HepG2 (cell line): ENCODE data around the gene DNAJC11.

Source experiments
- CREB3 ChIP-seq: sonication (generic); formaldehyde crosslinking; IDR thresholded peaks from 2 replicates; pipeline ENCODE4 v1.5.0; 2020; ENCODE audit warnings: missing genetic modification reagents
- CTCF ChIP-seq: sonication (generic); formaldehyde crosslinking; IDR thresholded peaks from 2 replicates; pipeline ENCODE4 v1.5.0; 2020; ENCODE audit warnings: mild to moderate bottlenecking, missing genetic modification reagents, moderate library complexity
- EP300 ChIP-seq, 3 experiments: sonication (generic) in 1 of 3; formaldehyde crosslinking in 1 of 3; IDR thresholded peaks; 2 replicates each; pipeline versions ENCODE4 v1.5.1 to v1.6.1; 2011 to 2020; ENCODE audit warnings: low read depth in 2 of 3, low read length in 2 of 3, borderline replicate concordance in 1 of 3, improper control_type of control experiment in 1 of 3, mild to moderate bottlenecking in 1 of 3, missing genetic modification reagents in 1 of 3, moderate library complexity in 1 of 3
- EZH2 ChIP-seq: conservative IDR thresholded peaks from 2 replicates; pipeline ENCODE4 v1.6.1; 2012; ENCODE audit warnings: mild to moderate bottlenecking, low read depth, low read length, moderate library complexity
- GABPA ChIP-seq, 2 experiments: IDR thresholded peaks; 2 replicates each; pipeline ENCODE4 v1.6.1; 2011 to 2016; ENCODE audit warnings: low read depth in 2 of 2, low read length in 1 of 2, missing biosample characterization in 1 of 2, missing genetic modification characterization in 1 of 2
- NONO ChIP-seq, 2 experiments: fragments of 450-650 bp in 1 of 2; sonication (generic) in 1 of 2; formaldehyde crosslinking in 1 of 2; IDR thresholded peaks in 1 of 2; conservative IDR thresholded peaks in 1 of 2; 2 replicates each; pipeline versions ENCODE4 v1.6.1 to v1.8.0; 2017 to 2022; ENCODE audit warnings: mild to moderate bottlenecking in 1 of 2, missing genetic modification reagents in 1 of 2, moderate library complexity in 1 of 2
- PAF1 ChIP-seq: IDR thresholded peaks from 2 replicates; pipeline ENCODE4 v1.6.1; 2016; ENCODE audit warnings: missing genetic modification reagents, missing compliant biosample characterization
- ZNF550 ChIP-seq: sonication (generic); formaldehyde crosslinking; IDR thresholded peaks from 2 replicates; pipeline ENCODE4 v1.4.0; 2020; ENCODE audit warnings: mild to moderate bottlenecking, missing genetic modification reagents, borderline replicate concordance

- no peak for TF ChIP-seq NONO (IDR thresholded peaks at IDR 0.05)
- TF ChIP-seq NONO (CRISPR knock-in tag; conservative IDR thresholded peaks at IDR 0.05) = no peak
- TF ChIP-seq CTCF = no peak
- no peak for TF ChIP-seq CREB3 (CRISPR knock-in tag)
- TF ChIP-seq EP300 (IDR thresholded peaks at IDR 0.05; ENCODE audit: low read depth in 2 of 2, low read length in 2 of 2) = no peak
- no peak for TF ChIP-seq EP300 (CRISPR knock-in tag; IDR thresholded peaks at IDR 0.05; ENCODE audit: borderline replicate concordance)
- TF ChIP-seq ZNF550 (CRISPR knock-in tag) = no peak
- TF ChIP-seq PAF1 (CRISPR knock-in tag) = no peak
- TF ChIP-seq EZH2 = no peak
- TF ChIP-seq GABPA (IDR thresholded peaks at IDR 0.05; ENCODE audit: low read depth, low read length) = no peak
- TF ChIP-seq GABPA (CRISPR knock-in tag; IDR thresholded peaks at IDR 0.05; ENCODE audit: low read depth) = no peak
Measured at GRCh38 chr1:6627031-6627430, 74.6 kb downstream of the DNAJC11 start.
